NCI-H2029 (cell line): ENCODE data around the gene MRPS12.

Experiments
- DNase-seq: peaks from one replicate; lab custom pipeline; 2025; lab: John Stamatoyannopoulos, UW

MRPS12 gene

DNA sequence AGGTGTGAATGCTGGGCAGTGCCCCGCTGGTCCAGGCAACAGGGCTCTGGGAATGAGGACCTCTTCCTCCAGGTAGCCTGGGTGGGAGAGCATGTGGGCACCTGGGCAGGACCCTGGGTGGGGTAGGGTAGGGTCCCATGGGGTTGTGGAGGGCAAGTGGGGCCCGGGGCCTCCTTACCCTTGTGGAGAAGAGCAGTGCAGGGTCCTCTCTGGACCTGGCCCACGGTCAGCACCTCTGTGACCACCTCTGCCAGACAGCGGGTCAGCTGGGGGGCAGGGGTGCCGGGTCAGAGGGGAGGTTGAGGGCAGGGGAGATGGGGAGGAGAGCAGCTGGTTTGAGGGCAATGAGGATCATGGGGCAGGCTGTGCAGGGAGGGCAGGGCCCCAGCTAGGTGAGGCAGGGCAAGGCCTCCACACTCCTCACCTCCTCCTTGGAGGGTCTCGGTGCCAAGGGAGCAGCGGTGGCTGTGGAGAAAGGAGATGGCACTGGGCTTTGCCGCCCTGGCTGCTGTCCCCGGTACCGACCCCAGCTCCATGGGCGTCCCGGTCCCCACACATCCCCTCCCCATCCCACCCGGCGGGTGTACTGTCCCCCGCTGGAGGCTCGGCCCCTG, 19.2 kb upstream of the MRPS12 start:
- no peak for DNase-seq

DNA sequence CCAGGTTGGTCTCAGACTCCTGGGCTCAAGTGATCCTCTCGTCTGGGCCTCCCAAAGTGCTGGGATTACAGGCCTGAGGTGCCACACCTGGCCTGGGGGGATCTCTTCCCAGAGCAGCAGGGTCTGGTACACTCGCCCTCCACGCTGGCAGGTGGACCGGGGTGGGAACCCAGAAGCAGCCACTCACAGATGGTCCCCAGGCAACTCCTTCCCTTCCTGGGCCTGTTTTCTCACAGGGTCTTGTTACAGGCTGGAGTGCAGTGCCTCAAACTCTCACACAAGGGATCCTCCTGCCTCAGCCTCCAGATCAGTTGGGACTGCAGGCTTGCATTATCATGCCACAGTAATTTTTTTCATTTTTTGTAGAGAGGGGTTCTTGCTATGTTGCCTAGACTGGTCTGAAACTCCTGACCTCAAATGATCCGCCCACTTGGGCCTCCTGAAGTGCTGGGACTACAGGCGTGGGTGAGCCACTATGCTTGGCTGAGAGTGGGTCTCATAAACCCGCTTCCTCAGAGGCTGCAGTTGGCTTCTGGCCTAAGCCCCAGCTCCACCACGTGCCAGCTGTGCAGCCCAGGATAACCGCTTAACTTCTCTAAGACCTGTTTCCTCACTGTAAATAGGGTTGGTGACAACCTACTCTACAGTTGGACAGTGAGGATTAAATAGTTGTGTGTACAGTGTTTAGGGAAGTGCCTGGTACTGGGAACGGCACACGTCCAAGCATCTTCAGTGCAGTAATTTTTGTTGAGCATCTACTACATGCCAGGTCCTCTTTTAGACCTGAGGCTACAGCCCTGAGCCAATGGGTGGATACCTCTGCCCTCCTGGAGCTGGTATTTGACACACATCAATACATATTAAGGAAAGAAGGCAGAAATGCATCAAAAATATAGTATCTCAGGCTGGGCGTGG, 17.9 kb upstream of the MRPS12 start:
- DNase-seq = no peak

DNA sequence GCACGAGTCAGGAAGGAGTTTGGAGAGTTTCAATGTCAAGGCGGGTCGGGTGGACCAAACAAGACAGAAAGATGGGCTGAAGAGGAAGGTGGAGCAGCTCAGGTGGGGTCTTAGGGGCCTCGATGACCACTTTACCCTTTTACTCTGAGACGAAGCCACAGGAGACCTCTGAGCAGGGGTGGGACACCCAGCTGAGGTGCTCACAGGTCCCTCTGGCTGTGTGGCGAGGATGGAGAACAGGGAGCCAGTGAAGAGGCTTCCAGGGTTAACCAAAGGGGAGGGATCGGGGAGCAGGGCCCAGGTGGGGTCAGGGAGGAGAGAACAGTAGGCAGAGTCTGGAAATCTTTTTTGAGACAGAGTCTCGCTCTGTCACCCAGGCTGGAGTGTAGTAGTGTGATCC, 16.8 kb upstream of the MRPS12 start:
- no peak for DNase-seq

GRCh38 chr19:38915329-38916321, 15.1 kb upstream of the MRPS12 start:
- no peak for DNase-seq

DNA sequence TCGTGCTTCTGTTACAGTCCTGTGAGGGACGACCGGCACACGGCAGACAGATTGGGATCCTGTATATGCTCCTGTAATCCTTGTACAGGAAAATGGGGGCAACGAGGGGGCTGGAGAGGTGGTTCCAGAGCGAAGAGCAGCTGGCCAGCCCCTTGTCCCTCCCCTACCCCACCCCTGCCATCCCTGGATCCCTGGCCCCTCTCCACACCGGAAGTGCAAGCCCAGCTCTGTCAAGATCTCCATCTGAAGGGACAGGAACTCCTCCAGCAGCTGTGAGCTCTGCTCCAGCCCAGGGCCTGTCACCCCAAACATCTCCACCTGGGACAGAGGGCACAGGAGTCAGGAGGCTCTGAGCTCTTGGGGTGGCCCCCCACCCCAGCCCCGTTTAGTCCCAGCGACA, 13.2 kb upstream of the MRPS12 start:
- no peak for DNase-seq

DNA sequence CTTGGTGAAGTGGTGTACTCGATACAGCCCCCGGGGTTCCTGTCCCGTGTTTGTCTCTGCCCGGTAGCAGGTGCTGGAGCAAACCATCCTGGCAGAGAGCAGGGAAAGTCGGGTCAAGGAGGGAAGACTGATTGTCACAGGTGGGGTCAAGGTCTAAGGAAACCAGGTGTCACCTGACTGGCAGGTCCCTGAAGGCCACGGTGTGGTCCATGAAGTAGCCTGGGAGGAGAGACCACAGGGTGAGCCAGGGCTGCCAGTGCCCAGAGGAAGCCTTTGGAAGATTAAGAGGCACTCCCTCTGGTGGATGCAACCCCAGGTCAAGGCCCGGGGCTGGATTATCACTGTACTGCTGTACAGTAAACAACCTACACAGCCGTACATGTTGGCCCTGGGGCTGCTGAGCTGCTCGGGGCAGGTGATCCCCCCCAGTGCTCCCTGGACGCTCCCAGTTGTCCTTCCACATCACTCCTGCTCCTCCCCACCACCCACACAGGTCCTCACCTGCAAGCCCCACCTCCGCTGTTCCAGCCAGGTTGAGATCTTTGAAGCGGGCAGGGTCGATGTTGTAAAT, 12.7 kb upstream of the MRPS12 start:
- DNase-seq = no peak

GRCh38 chr19:38918526-38918925, 12.2 kb upstream of the MRPS12 start:
- no peak for DNase-seq

DNA sequence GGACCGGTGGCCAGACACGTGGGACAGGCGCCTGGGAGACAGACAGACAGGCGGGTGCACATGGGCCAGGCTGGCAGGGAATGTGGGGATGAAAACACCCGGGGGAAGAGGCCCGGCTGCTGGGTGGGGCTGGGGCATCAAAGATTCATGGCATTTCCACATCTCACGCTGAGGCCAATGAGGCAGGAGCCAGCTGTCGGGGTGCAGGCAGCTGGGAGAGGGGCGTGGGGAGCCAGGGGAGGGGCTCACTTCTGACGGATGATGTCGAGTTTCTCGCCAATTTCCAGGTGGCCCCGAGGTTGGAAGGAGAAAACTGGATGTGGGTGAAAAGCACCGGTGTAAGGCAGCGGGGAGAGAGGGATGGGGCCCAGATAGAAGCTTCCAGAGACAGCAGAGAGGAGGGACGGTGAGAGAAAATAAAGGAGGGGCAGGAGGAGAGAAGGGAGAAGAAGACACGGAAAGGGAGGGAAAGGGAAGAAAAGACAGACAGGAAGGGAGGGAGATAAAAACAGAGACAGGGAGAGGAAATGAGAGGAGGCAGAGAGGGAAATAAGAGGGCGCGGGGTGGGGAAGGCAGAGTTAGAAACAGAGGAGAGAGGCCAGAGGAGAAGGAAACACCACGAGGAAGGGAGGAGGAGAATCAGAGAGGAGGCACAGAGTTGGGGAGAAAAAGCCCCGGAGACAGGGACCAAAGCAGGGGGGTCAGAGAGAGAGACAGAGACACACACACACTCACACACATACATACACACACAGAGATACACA, 10.7 kb upstream of the MRPS12 start:
- no peak for DNase-seq

DNA sequence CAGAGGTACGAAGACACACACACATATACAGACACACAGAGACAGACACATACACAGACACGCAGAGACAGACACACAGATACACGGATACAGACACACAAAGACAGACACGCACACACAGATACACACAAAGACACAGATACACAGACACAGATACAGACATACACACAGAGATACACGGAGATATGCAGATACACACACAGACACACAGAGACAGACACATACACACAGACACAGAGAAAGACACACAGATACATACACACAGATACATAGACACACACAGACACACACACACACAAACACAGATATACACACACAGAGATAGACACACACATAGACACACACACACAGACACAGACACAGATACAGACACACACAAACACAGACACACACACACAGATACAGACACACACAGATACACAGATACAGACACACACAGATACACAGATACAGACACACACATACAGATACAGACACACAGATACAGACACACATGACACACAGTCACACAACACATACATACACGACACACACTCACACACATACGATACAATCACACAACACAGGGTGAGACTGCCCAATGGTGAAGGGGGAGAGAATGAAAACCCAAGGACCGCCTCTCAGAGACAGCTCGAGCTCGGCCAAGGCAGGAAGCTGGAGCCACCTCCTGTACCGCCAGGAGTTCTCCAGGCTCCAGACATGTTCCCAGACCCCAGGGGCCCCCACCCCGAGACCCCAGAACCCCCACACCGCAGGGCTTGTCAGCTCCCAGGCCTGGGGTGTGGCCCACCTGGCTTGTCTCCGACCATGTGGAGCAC, 9.9 kb upstream of the MRPS12 start:
- no peak for DNase-seq

DNA sequence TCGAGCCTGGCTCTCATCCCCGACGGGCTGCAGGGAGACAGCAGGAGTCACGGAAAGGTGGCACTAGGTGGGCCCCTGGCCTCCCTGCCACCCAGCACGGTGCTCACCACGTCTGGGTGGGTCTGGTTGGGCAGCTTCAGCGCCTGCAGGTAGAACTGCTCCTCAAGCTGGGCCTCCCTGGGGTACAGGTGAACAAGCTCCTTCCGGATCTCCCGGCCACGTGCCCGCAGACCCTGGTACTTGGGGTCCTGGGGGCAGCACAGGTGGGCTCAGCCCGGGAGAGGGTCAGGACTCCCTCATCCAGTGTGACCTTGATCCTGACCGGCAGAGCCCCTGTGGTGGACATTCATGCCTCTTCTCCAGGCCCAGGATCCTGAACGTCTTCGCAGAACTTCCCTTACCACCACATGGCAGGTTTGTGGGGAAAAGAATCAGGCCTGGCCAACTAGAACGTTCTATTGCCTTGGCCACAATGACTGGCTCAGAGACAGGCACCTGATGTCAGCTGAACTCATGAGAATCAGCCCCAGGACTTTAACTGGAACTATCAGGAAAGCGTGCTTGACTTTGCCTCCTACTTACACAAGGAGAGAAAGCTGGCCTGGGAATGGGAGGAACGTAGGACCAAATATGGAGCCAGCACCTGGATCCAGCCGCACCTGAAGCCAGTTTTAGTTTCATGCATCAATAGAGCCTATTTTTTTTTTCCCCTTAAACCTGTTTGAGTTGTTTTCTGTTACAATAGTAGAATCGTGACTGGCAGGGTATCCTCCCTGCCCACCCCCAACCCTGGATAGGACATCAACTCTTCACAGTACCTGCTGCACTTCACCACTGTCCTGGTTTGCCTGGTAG, 9.1 kb upstream of the MRPS12 start:
- no peak for DNase-seq

DNA sequence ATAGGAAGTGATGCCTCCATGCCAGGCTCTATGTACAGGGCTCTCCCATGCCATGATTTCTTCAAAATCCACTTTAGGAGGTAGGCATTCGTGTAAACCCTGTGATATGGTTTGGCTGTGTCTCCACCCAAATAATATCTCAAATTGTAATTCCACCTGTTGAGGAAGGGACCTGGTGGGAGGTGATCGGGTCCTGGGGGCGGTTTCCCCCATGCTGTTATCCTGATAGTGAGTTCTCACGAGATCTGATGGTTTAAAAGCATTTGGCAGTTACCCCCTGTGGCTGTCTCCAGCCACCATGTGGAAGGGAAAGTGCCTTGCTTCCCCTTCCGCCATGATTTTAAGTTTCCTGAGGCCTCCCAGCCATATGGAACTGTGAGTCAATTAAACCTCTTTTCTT, 8.3 kb upstream of the MRPS12 start:
- DNase-seq = no peak

DNA sequence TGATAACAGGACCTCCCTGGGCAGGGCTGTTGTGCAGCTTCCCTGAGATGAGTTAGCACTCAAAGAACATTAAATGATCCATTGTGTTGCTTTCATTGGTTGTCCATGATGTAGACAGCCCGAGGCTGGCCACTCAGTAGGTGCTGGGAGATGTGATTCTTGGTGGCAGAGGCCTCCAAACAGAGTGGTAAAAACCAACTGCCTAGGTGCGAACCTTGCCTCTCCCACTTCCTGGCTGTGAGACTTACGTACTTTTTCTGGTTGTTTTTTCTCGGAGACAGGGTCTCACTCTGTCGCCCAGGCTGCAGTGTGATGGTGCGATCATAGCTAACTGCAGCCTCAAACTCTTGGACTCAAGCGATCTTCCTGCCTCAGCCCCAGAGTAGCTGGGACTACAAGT, 6.4 kb upstream of the MRPS12 start:
- DNase-seq = no peak

DNA sequence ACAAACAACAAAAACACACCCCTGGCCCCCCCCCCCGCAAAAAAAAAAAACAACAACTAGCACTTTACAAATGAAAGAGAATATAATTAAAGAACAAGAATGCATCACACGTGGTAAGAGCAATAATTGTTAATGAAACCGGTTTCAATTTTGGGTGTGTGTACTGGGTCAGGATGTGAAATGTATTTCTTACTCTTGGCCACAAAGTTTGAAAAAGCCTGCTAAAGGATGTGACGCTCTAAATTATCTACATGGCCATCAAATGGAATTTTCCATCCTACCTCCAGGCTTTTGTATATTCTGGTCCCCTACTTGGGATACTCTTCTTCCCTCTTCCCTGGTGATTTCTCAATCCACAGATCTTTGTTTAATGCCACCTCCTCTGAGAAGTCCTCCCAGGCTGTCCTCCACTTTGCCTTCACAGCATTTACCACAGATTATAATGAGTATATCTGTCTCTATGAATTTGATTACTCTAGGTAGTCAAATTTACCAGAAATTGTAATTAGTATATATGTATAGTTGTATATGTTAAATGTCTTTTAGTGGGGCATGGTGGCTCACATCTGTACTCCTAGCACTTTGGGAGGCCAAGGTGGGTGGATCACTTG, 2.2 kb upstream of the MRPS12 start:
- no peak for DNase-seq

DNA sequence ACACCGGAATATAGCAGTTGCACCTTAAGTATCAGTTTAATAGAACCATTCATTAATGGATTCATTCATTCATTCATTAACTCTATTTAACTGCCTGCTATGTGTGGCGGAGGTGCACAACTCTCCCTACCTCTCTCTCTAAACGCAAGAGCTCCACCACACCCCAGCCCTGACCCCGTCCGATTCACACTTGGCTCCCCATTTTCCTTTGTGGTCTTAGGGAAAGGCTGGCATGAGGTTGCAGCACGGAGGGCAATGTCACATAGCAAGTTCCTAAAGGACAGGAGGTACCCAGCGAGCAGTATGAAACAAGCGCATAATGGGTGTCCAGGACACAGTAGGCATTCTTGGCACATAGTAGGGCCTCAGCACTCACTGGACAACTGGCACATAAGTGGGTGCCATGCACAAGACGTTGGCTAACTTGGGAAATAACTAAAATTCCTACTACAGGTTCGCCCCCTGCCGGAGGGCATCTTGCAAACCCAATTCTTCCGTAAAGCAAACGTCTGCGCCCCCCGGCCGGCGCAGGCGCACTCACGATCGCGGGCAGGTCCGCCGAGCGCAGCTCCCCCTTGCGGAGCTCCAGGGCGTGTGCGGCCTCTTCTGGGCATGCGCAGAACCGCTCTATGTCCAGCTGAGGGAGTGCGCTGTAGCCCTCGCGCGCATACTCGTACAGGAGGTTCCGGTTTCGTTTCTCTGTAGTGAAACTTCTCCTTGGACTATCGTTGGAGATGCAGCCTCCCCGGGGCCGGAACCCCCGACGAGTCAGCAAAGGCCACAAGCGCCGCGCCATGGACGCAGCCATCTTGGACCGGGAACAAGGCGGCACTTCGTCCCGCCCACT, 592 bp upstream of the MRPS12 start, which contains the start of gene SARS2:
TSS of gene SARS2 (minus strand) at position 835 of the 847 bp plus-strand sequence. CDS start at position 808, 27 bp downstream.
- DNase-seq = peak; percentile 90

- no peak for DNase-seq
Measured at GRCh38 chr19:38931521-38931793, 713 bp downstream of the MRPS12 start.

- no peak for DNase-seq
Measured at GRCh38 chr19:38932425-38933179, 1.9 kb downstream of the MRPS12 start.

- no peak for DNase-seq
Measured at GRCh38 chr19:38933544-38933943, 2.8 kb downstream of the MRPS12 start.
